H1 (cell line): ENCODE results near the gene DUSP10. TPM values are rescaled to one million over a fixed set of nuclear protein-coding genes. Genes with fewer than 3 reads are reported as not detected.

Experiments
- CTCF ChIA-PET: fragments of 300-600 bp; sonication (Branson Sonifier 250); formaldehyde crosslinking; loops from one replicate; lab custom pipeline; 2021; ENCODE audit not compliant: partially characterized antibody; lab: Charles Lee
- POLR2A ChIA-PET: fragments of 300-600 bp; sonication (Branson Sonifier 250); formaldehyde crosslinking; loops from one replicate; lab custom pipeline; 2021; ENCODE audit warnings: inconsistent platforms; ENCODE audit not compliant: partially characterized antibody; lab: Charles Lee
- DNase-seq, 2 experiments: peaks; one replicate each; pipeline versions ENCODE4 v3.0.0 to v3.0.0-alpha.2; 2010 to 2022; ENCODE audit warnings: low spot score in 2 of 2, low read depth in 1 of 2, mixed read lengths in 1 of 2
- FAIRE-seq: peaks from 2 replicates; lab custom pipeline; 2011; peaks lifted over from hg19 to GRCh38; lab: Jason Lieb, UNC
- H2AFZ ChIP-seq: 2 replicates; pipeline ENCODE4 v1.8.1; 2012; ENCODE audit warnings: low read length, inconsistent platforms
- H2AK5ac ChIP-seq: 2 replicates; pipeline ENCODE4 v1.6.1; 2013; ENCODE audit warnings: low read depth, low read length
- H2BK120ac ChIP-seq: replicated peaks from 2 replicates; pipeline ENCODE3; 2013; ENCODE audit warnings: low read depth, low read length, inconsistent platforms
- H2BK12ac ChIP-seq: 2 replicates; pipeline ENCODE4 v1.6.1; 2013; ENCODE audit warnings: low read depth, low read length
- H2BK15ac ChIP-seq: 2 replicates; pipeline ENCODE4 v1.6.1; 2013; ENCODE audit warnings: low read length
- H2BK20ac ChIP-seq: 2 replicates; pipeline ENCODE4 v1.6.1; 2013; ENCODE audit warnings: low read length
- H2BK5ac ChIP-seq: 2 replicates; pipeline ENCODE4 v1.6.1; 2013; ENCODE audit warnings: low read depth, low read length
- H3K14ac ChIP-seq: 2 replicates; pipeline ENCODE4 v1.6.1; 2013; ENCODE audit warnings: inconsistent platforms; ENCODE audit not compliant: insufficient read length
- H3K18ac ChIP-seq: 2 replicates; pipeline ENCODE4 v1.6.1; 2013; ENCODE audit warnings: low read length; ENCODE audit errors: extremely low read depth
- H3K23ac ChIP-seq: 2 replicates; pipeline ENCODE4 v1.6.1; 2013; ENCODE audit warnings: inconsistent platforms; ENCODE audit not compliant: insufficient read length
- H3K23me2 ChIP-seq: 2 replicates; pipeline ENCODE4 v1.6.1; 2013; ENCODE audit warnings: low read depth, low read length
- H3K27ac ChIP-seq: 2 replicates; pipeline ENCODE4 v1.6.1; 2011; ENCODE audit warnings: low read depth, low read length, inconsistent platforms
- H3K27me3 ChIP-seq, 4 experiments: replicated peaks in 1 of 4; 1 replicate in 1 of 4; 2 replicates in 3 of 4; pipeline versions ENCODE4 v1.6.1 to v1.8.1; 2011 to 2013; ENCODE audit warnings: low read length in 3 of 4, mild to moderate bottlenecking in 3 of 4, inconsistent platforms in 2 of 4, mixed read lengths in 2 of 4, moderate library complexity in 1 of 4; ENCODE audit not compliant: control insufficient read depth in 3 of 4, insufficient read depth in 3 of 4; ENCODE audit errors: extremely low read depth in 1 of 4
- H3K36me3 ChIP-seq, 4 experiments: 2 replicates each; pipeline versions ENCODE4 v1.6.1 to v1.8.1; 2011 to 2013; ENCODE audit warnings: mild to moderate bottlenecking in 4 of 4, low read length in 3 of 4, moderate library complexity in 2 of 4, control low read depth in 1 of 4, inconsistent platforms in 1 of 4; ENCODE audit not compliant: insufficient read depth in 4 of 4, control insufficient read depth in 2 of 4
- H3K4ac ChIP-seq: replicated peaks from 2 replicates; pipeline ENCODE3; 2013; ENCODE audit warnings: low read length, low read depth, mixed read lengths, inconsistent platforms; ENCODE audit not compliant: insufficient read length
- H3K4me1 ChIP-seq, 4 experiments: replicated peaks in 1 of 4; 1 replicate in 1 of 4; 2 replicates in 3 of 4; pipeline versions ENCODE4 v1.6.1 to v1.8.1; 2011 to 2013; ENCODE audit warnings: low read length in 3 of 4, inconsistent platforms in 2 of 4, mixed read lengths in 1 of 4; ENCODE audit not compliant: insufficient read depth in 4 of 4, control insufficient read depth in 3 of 4
- H3K4me2 ChIP-seq, 2 experiments: 2 replicates each; pipeline versions ENCODE4 v1.6.1 to v1.8.1; 2011 to 2013; ENCODE audit warnings: low read depth in 2 of 2, low read length in 2 of 2, control low read depth in 1 of 2, inconsistent platforms in 1 of 2, mild to moderate bottlenecking in 1 of 2; ENCODE audit not compliant: insufficient read depth in 1 of 2
- H3K4me3 ChIP-seq, 4 experiments: fragments of 200-600, 300-600 bp in 1 of 4; sonication (generic), shearing (Covaris generic), sonication (Bioruptor Twin) in 1 of 4; 2 replicates each; pipeline versions ENCODE4 v1.5.1 to v1.8.1; 2011 to 2016; ENCODE audit warnings: low read length in 4 of 4, low read depth in 3 of 4, control low read depth in 2 of 4, inconsistent platforms in 2 of 4, mild to moderate bottlenecking in 2 of 4, mixed read lengths in 1 of 4, moderate library complexity in 1 of 4; ENCODE audit not compliant: insufficient read depth in 2 of 4; ENCODE audit errors: extremely low read depth in 1 of 4
- H3K56ac ChIP-seq: replicated peaks from 2 replicates; pipeline ENCODE3; 2013; ENCODE audit warnings: low read depth, mild to moderate bottlenecking, mixed read lengths, low read length, inconsistent platforms; ENCODE audit not compliant: insufficient read length
- H3K79me1 ChIP-seq: 2 replicates; pipeline ENCODE4 v1.6.1; 2013; ENCODE audit warnings: low read depth, low read length, control low read depth
- H3K79me2 ChIP-seq, 2 experiments: 2 replicates each; pipeline versions ENCODE4 v1.6.1 to v1.8.1; 2012 to 2013; ENCODE audit warnings: low read length in 2 of 2, mild to moderate bottlenecking in 2 of 2, inconsistent platforms in 1 of 2; ENCODE audit not compliant: insufficient read depth in 2 of 2, control insufficient read depth in 1 of 2
- H3K9ac ChIP-seq, 4 experiments: replicated peaks in 1 of 4; 1 replicate in 1 of 4; 2 replicates in 3 of 4; pipeline versions ENCODE4 v1.6.1 to v1.8.1; 2011 to 2013; ENCODE audit warnings: low read depth in 3 of 4, low read length in 3 of 4, control low read depth in 2 of 4, mild to moderate bottlenecking in 2 of 4, moderate library complexity in 2 of 4, inconsistent platforms in 1 of 4; ENCODE audit errors: extremely low read depth in 1 of 4
- H3K9me3 ChIP-seq, 2 experiments: 2 replicates each; pipeline versions ENCODE4 v1.6.1 to v1.8.1; 2012 to 2013; ENCODE audit warnings: mild to moderate bottlenecking in 2 of 2, moderate library complexity in 2 of 2, control low read depth in 1 of 2, inconsistent platforms in 1 of 2, low read depth in 1 of 2, low read length in 1 of 2, mixed read lengths in 1 of 2; ENCODE audit not compliant: insufficient read depth in 2 of 2
- H4K20me1 ChIP-seq, 2 experiments: replicated peaks in 1 of 2; 2 replicates each; pipeline versions ENCODE3 to v1.8.1; 2011 to 2013; ENCODE audit warnings: inconsistent platforms in 2 of 2, low read length in 2 of 2, mild to moderate bottlenecking in 1 of 2; ENCODE audit not compliant: insufficient read depth in 2 of 2, control insufficient read depth in 1 of 2
- H4K5ac ChIP-seq: 2 replicates; pipeline ENCODE4 v1.6.1; 2013; ENCODE audit warnings: low read length, low read depth, mixed read lengths, inconsistent platforms; ENCODE audit not compliant: insufficient read length
- H4K8ac ChIP-seq: 2 replicates; pipeline ENCODE4 v1.8.0; 2013; ENCODE audit warnings: mild to moderate bottlenecking, moderate library complexity, low read length, inconsistent platforms; ENCODE audit not compliant: insufficient read depth; ENCODE audit errors: extremely low read depth
- H4K91ac ChIP-seq: replicated peaks from 2 replicates; pipeline ENCODE3; 2013; ENCODE audit warnings: low read length, mixed read lengths, inconsistent platforms; ENCODE audit not compliant: insufficient read length
- GABPA ChIP-seq: IDR thresholded peaks from 2 replicates; pipeline ENCODE4 v1.6.1; 2011; ENCODE audit warnings: mild to moderate bottlenecking, low read length, moderate library complexity, borderline replicate concordance; ENCODE audit not compliant: insufficient read depth
- WGBS, 2 experiments: shearing (Covaris generic) in 1 of 2; methylation state at CpG; one replicate each; pipeline versions ENCODE4 v1.1.6 to v1.1.7; 2013 to 2015; ENCODE audit warnings: low lambda C conversion rate in 2 of 2, mixed read lengths in 2 of 2, inconsistent platforms in 1 of 2, low coverage in 1 of 2, missing lambda C conversion rate in 1 of 2; ENCODE audit not compliant: insufficient replicate concordance in 2 of 2, insufficient coverage in 1 of 2, insufficient read length in 1 of 2; ENCODE audit errors: extremely low coverage in 1 of 2, missing lambda C conversion rate in 1 of 2; 5-methylcytosine and 5-hydroxymethylcytosine counted together
- polyA plus RNA-seq, 7 experiments: library from polyadenylated mRNA; depleted of rRNA in 3 of 7; stranded (reverse) in 5 of 7; unstranded in 2 of 7; fragments of >200 nt in 5 of 7; fragments of 200-250 nt in 2 of 7; gene quantifications; 1 replicate in 5 of 7; 2 replicates in 1 of 7; 4 replicates in 1 of 7; pipeline versions ENCODE4 v1.2.1 to v1.2.3, GENCODE V29; 2011 to 2013; ENCODE audit warnings: missing spikeins in 2 of 7, mixed read lengths in 2 of 7
- total RNA-seq: library from RNA; stranded (reverse); fragmentation: NEBNext Ultra II Directional; extraction: Animal tissue kit (Norgen Biotek cat#: 25700); gene quantifications from 2 replicates; pipeline ENCODE4 v1.2.1, GENCODE V29; 2021

The DUSP10 gene
- total and polyA plus RNA-seq, 2 of the 8 experiments (the other 6 are each of a cell fraction or from before 2014, with no cell fraction given) = 1.2 TPM

DNA sequence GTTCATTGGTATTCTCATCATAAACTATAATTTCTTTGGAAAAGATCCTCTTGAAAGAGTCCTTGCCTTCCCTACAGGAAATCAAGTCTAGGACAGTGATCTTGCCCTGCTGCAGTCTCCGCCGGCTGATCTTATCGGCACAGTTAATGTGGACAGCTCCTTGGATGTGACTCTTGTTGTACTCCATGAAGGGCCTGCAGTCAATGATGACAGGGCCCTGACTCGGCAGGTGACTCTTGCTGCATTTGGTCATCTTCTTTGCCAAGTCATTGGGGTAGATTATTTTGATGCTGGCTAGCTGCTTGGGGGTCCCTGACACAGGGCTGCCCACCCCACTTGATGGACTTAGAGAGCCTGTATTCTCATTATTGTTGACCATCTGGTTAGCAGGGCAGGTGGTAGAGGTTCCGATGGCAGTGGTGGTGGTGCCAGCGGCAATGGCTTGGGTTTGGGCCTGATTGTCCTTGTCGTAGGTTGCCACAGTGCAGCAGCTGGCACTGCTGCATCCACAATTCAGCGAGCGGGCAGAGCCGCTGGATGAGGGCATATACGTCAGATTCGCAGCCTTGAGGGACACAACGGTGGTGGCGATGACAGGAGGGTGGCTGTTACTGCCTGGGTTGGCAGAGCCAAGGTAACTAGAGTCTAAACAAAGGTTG is 2.7 kb downstream of the DUSP10 start:
- no peak overlapping the region for H3K23ac ChIP-seq
- H3K4me2 ChIP-seq = no peak overlapping the region
- no peak overlapping the region for H3K4ac ChIP-seq
- H3K27me3 ChIP-seq = peaks cover 6 to 27% (median 23%) of the 10 kb centered on the region in 4 experiments
- no peak overlapping the region for H3K9ac ChIP-seq
- H4K8ac ChIP-seq = no peak overlapping the region; the same call in 1 of the 2 replicates
- TF ChIP-seq GABPA = no peak
- TF ChIP-seq, all 59 proteins: peak for 0
- no peaks in the 10 kb centered on the region for H3K79me2 ChIP-seq
- no peaks in the 10 kb centered on the region for H3K79me1 ChIP-seq
- H2AK5ac ChIP-seq = no peak overlapping the region
- H3K36me3 ChIP-seq = no peaks in the 10 kb centered on the region
- no peak overlapping the region for H2BK20ac ChIP-seq
- H4K20me1 ChIP-seq = peaks cover 0 to 7% of the 10 kb centered on the region in 2 experiments
- H3K56ac ChIP-seq = no peak overlapping the region
- FAIRE-seq (no peak), DNase-seq (no peak)
- no peak overlapping the region for H2BK5ac ChIP-seq
- no peaks in the 10 kb centered on the region for H3K9me3 ChIP-seq
- no peak overlapping the region for H2BK120ac ChIP-seq
- CTCF ChIA-PET = interaction anchor here (1.0 to 2.3 kb wide), 2 partner anchors 11 to 596 kb away, joined by 3 to 6 read pairs; no protein-coding TSS in a partner anchor
- no peak overlapping the region for H3K14ac ChIP-seq
- POLR2A ChIA-PET = no interaction called here
- 98% methylated on average over 14 of the region's 14 CpGs; no CpG with 5 or more reads in 1 of the 2 experiments for WGBS, 2 experiments
- no peak overlapping the region for H4K5ac ChIP-seq
- H4K91ac ChIP-seq = no peak overlapping the region
- H3K27ac ChIP-seq = no peak overlapping the region
- H3K4me1 ChIP-seq = peaks cover 5 to 13% (median 8%) of the 10 kb centered on the region in 4 experiments
- no peak overlapping the region for H3K18ac ChIP-seq
- H2BK12ac ChIP-seq = no peak overlapping the region
- no peak overlapping the region for H3K4me3 ChIP-seq
- H2AFZ ChIP-seq = no peak overlapping the region
- H3K23me2 ChIP-seq = peaks cover 15% of the 10 kb centered on the region
- H2BK15ac ChIP-seq = no peak overlapping the region
